Effector memory CD4-positive, alpha-beta T cell (primary cell): ENCODE results near the gene MINDY4.

ENCODE experiments used
- DNase-seq, 3 donors: peaks; one replicate each; pipeline ENCODE4 v3.0.0-alpha.2; 2020
- H3K27ac ChIP-seq: 2 replicates; pipeline ENCODE4 v1.7.0; 2013; ENCODE audit warnings: mild to moderate bottlenecking, low read length, moderate library complexity; ENCODE audit not compliant: insufficient read depth, poor library complexity, severe bottlenecking
- H3K27me3 ChIP-seq: replicated peaks from 2 replicates; pipeline ENCODE4 v1.7.0; 2013; ENCODE audit warnings: mild to moderate bottlenecking, low read length; ENCODE audit not compliant: insufficient read depth, control insufficient read depth, poor library complexity, severe bottlenecking
- H3K36me3 ChIP-seq: 2 replicates; pipeline ENCODE4 v1.7.0; 2013; ENCODE audit warnings: mild to moderate bottlenecking, low read length, moderate library complexity; ENCODE audit not compliant: control insufficient read depth, insufficient read depth
- H3K4me1 ChIP-seq: 2 replicates; pipeline ENCODE4 v1.7.0; 2013; ENCODE audit warnings: low read length, mild to moderate bottlenecking; ENCODE audit not compliant: control insufficient read depth, insufficient read depth, poor library complexity, severe bottlenecking
- H3K4me3 ChIP-seq: 2 replicates; pipeline ENCODE4 v1.7.0; 2013; ENCODE audit warnings: low read length, low read depth, mild to moderate bottlenecking; ENCODE audit not compliant: insufficient read depth, poor library complexity, severe bottlenecking
- H3K9me3 ChIP-seq: 2 replicates; pipeline ENCODE4 v1.7.0; 2013; ENCODE audit warnings: mild to moderate bottlenecking, low read length, moderate library complexity; ENCODE audit not compliant: control insufficient read depth

Gene MINDY4

DNA sequence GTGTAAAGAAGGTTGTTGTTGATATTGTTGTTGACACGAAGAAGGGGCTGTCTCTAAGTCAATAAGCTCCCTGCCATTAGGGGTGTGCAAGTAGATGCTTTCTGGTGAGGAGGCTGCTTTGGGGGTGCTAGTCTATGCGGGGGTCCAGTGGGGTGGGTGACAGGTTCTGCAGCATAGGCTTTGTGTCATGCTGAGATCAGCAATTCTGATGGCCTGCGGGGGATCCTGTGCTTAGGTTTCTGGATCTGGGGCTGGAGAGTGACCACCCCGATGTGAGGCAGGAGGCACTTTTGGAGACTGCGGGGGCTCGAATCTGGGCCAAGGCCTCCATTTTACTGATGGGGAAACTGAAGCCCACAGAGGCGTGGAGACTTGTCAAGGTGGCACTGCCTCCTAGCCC, 145.6 kb downstream of the MINDY4 start:
- Histone ChIP-seq H3K4me1 (no peaks in the 10 kb centered on the region), H3K36me3 (no peaks in the 10 kb centered on the region), H3K27ac (no peak overlapping the region), H3K4me3 (no peak overlapping the region), H3K9me3 (no peaks in the 10 kb centered on the region), H3K27me3 (no peaks in the 10 kb centered on the region)
- DNase-seq = no peak

DNA sequence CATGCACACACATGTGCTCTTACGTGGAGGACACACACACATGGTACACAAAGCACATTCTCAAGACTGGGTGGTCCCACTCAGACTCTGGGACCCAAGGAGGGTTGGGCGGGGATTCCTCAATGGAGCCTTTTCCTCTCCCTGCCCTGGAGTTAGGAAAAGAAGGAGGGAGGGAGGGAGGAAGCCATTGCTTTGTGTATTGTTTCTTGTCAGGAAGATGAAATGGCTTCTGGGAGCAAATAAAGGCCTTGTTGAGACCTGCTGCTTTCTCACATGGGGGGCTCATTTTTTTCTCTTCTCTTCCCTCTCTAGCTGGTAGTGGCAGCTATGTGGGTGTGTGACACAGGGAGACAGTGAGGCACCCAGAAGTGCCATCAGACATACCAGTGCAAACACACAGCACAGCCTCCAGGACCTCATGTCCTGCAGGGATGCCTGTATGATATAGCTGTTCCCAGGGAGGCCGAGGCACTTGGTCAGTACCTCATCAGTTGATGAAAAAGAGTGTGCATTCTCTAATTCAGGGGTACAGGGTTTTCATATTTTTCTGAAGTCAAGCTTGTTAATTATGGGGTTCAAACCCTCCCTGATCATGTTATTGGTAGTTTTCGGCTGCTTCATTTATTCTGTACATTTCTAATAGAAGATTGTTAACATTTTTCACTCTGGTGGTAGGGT, 146.1 kb downstream of the MINDY4 start:
- no peak for DNase-seq
- Histone ChIP-seq H3K9me3 (no peaks in the 10 kb centered on the region), H3K36me3 (no peaks in the 10 kb centered on the region), H3K27me3 (no peaks in the 10 kb centered on the region), H3K27ac (no peak overlapping the region), H3K4me1 (no peaks in the 10 kb centered on the region), H3K4me3 (no peak overlapping the region)

DNA sequence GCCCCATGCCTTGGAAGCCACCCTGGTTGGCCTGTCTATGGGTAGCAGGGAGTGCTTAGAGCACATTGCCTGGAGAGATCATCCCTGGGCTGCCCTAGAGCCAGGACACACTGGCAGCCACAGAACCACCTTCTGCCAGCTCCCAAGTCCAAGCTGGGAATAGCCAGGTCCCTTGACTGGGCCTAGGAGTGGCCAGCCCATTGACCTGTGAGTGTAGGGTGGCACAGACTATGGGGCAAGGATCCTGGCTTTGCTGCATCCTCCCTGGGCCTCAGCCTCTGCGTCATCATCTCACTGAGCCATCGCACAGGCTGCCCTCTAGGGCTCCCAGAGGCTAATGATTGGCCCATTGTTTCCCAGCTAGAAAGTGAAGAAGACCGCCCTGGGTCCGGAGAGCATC, 147.5 kb downstream of the MINDY4 start:
- no peaks in the 10 kb centered on the region for H3K36me3 ChIP-seq
- no peaks in the 10 kb centered on the region for H3K9me3 ChIP-seq
- no peak for DNase-seq
- H3K27ac ChIP-seq = no peak overlapping the region
- no peak overlapping the region for H3K4me3 ChIP-seq
- no peaks in the 10 kb centered on the region for H3K4me1 ChIP-seq
- no peaks in the 10 kb centered on the region for H3K27me3 ChIP-seq

DNA sequence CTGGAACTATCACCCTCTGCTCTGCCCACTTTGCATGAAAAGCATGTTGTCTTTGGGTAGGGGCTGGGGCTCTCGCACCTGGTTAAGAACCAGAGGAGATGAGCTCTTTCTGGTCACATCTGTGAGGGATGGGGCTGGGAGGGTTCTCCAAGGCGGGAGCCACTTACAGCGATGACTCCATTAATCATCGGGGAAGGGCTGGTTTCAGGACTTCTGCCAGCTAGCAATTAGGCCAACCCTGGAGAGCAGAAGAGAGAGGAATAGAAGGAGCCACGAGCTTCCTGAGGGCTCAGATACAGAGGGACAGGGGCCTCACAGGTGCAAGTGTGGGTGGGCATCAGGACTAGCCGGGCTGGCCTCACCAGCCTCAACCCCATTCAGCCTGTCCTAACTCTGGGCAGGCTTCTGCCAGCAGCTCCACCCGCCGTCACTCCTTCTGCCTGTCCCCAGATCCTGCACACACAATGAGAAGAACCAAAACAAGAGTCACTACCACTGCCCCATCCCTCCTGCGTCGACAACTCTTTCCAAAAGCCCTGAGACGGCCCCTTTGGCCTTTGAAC, 148.9 kb downstream of the MINDY4 start:
- Histone ChIP-seq H3K9me3 (no peaks in the 10 kb centered on the region), H3K4me3 (no peak overlapping the region), H3K27me3 (no peaks in the 10 kb centered on the region), H3K27ac (no peak overlapping the region), H3K36me3 (no peaks in the 10 kb centered on the region), H3K4me1 (no peaks in the 10 kb centered on the region)
- DNase-seq = no peak

DNA sequence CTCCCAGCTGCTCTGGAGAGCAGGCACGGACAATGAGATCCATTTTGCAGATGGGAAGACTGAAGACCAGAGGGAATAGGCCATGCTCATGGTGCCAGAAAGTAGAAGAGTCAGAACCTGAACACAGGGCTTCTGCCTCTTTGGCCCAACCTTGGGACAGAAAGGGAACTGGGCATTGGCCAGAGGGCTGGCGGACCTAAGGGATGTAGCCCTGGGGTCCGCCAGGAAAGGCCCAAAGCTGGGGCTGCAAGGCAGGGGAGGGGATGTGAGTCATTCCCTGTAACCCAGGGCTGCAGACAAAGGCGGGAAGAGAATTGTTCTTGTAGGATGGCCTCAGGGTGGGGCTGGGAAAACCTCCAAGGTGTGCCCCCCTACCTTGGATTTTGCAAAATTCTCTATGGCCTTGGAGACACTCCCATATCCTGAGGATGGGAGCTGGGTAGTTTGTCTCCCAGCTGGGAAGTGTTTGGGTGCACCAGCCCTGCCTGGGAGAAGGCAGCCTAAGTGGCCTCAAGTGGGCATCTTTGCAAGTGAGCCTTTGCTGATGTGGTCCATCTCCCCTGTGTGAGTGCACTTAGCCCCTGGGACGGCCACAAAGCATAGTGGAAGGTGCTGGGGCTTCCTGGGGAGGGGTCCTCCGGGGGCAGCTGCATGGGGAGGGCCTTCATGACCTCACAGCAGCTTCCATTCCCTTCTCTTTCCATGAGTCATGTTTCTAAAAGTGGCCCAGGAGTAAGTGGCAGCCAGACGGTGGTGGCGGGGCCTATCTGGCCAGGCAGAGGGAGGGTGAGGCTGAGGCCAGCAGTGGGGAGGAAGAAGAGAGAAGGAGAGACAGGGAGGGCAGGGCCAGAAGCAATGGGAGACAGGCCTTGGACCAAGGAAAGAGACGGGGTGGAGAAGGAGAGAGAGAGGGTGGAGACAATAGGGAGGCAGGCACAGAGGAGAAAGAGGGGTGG, 149.6 kb downstream of the MINDY4 start:
- no peak overlapping the region for H3K4me3 ChIP-seq
- H3K27me3 ChIP-seq = no peaks in the 10 kb centered on the region
- no peaks in the 10 kb centered on the region for H3K4me1 ChIP-seq
- no peak overlapping the region for H3K27ac ChIP-seq
- H3K9me3 ChIP-seq = no peaks in the 10 kb centered on the region
- DNase-seq = no peak
- H3K36me3 ChIP-seq = no peaks in the 10 kb centered on the region

DNA sequence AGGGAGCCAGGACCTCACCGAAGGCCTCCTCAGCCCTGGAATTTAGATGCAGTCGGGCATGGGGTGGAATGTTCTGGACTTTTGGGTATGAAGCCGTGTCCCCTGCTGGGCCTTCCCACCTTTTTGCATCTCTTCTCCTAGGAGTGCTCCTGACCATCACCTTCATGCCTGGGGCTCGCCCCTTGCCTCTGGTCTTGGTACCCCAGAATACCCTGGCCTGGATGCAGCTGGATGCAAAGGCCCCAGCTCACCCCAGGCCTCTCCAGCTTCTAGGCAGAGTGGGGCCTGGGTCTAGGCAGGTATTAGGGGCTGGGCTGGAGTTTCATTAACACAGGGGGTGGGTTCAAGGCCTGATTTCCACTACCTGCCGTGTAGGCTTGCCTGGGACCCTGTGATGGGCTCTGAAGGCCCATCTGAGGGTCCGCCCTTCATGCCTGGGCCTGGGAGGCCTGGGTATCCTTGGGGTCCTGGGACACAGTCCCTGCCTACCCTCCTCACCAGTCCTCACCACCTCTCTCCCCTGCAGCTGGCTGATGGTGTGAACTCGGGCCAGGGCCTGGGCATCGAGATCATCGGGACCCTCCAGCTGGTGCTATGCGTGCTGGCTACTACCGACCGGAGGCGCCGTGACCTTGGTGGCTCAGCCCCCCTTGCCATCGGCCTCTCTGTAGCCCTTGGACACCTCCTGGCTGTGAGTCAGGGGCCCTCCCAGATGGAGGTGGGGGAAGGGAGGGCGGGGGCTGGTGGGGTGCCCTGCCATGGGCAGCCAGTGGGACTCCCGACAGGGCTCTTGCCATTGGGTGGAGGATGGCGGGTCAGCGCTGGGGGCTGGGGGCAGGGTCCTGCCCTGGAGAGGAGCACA, 150.6 kb downstream of the MINDY4 start:
- DNase-seq = no peak
- Histone ChIP-seq H3K27ac (no peak overlapping the region), H3K4me3 (no peak overlapping the region), H3K4me1 (no peaks in the 10 kb centered on the region), H3K27me3 (no peaks in the 10 kb centered on the region), H3K9me3 (no peaks in the 10 kb centered on the region), H3K36me3 (no peaks in the 10 kb centered on the region)

DNA sequence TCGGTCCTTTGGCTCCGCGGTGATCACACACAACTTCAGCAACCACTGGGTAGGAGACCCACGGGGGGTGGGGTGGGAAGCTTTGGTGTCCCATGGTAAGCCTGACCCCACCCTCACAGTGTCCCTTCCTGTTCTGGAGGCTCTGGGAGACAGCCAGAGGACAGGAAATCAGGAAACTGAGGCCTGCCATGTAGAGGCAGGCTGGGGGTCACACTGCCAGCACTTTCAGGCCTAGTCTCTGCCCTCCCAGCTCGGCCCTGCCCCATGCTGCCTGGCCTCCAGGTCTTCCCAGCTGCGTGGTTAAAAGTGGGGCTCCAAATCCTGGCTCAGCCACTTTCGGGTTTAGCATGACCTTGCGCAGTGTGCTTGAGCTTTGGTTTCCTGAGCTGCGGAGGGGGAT, 151.4 kb downstream of the MINDY4 start:
- no peak overlapping the region for H3K4me3 ChIP-seq
- no peaks in the 10 kb centered on the region for H3K27me3 ChIP-seq
- no peak overlapping the region for H3K27ac ChIP-seq
- H3K9me3 ChIP-seq = no peaks in the 10 kb centered on the region
- no peak for DNase-seq
- H3K4me1 ChIP-seq = no peaks in the 10 kb centered on the region
- no peaks in the 10 kb centered on the region for H3K36me3 ChIP-seq

DNA sequence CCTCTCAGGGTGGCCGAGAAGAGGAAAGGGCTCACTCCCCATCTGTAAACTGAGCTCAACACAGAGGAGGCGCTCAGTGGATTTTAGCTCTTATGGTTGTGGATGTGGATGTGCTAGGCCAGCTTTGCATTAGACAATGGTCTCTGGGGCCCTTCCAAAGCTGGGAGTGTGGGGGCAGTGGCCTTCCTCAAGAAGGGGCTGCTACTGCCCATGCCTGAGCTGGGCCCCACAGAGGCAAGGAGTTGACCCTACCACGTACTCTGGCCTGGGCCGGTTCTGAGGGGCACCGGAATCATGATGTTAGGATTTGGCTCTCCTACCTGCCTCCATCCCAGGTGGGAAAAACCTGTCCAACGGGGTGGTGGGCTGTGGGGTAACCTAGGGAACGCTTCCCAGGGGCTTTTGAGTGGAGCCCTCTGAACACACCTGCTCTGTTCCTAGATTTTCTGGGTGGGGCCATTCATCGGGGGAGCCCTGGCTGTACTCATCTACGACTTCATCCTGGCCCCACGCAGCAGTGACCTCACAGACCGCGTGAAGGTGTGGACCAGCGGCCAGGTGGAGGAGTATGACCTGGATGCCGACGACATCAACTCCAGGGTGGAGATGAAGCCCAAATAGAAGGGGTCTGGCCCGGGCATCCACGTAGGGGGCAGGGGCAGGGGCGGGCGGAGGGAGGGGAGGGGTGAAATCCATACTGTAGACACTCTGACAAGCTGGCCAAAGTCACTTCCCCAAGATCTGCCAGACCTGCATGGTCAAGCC, 152.0 kb downstream of the MINDY4 start:
- Histone ChIP-seq H3K4me3 (no peak overlapping the region), H3K27ac (no peak overlapping the region), H3K36me3 (no peaks in the 10 kb centered on the region), H3K9me3 (no peaks in the 10 kb centered on the region), H3K4me1 (no peaks in the 10 kb centered on the region), H3K27me3 (no peaks in the 10 kb centered on the region)
- DNase-seq = no peak

DNA sequence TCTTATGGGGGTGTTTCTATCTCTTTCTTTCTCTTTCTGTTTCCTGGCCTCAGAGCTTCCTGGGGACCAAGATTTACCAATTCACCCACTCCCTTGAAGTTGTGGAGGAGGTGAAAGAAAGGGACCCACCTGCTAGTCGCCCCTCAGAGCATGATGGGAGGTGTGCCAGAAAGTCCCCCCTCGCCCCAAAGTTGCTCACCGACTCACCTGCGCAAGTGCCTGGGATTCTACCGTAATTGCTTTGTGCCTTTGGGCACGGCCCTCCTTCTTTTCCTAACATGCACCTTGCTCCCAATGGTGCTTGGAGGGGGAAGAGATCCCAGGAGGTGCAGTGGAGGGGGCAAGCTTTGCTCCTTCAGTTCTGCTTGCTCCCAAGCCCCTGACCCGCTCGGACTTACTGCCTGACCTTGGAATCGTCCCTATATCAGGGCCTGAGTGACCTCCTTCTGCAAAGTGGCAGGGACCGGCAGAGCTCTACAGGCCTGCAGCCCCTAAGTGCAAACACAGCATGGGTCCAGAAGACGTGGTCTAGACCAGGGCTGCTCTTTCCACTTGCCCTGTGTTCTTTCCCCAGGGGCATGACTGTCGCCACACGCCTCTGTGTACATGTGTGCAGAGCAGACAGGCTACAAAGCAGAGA, 152.7 kb downstream of the MINDY4 start:
- DNase-seq = no peak
- Histone ChIP-seq H3K4me1 (no peaks in the 10 kb centered on the region), H3K27me3 (no peaks in the 10 kb centered on the region), H3K4me3 (no peak overlapping the region), H3K9me3 (no peaks in the 10 kb centered on the region), H3K36me3 (no peaks in the 10 kb centered on the region), H3K27ac (no peak overlapping the region)
